GM12864 (cell line): ENCODE measurements around the gene ZIC2.

Experiments
- DNase-seq: peaks from one replicate; pipeline ENCODE4 v3.0.0-alpha.2; 2011; ENCODE audit warnings: low read depth
- H3K4me3 ChIP-seq: 2 replicates; pipeline ENCODE4 v1.5.1; 2011; ENCODE audit warnings: mild to moderate bottlenecking, low read depth, low read length, control low read depth
- CTCF ChIP-seq: IDR thresholded peaks from 2 replicates; pipeline ENCODE4 v1.5.1; 2011; ENCODE audit warnings: low read depth, mild to moderate bottlenecking, moderate library complexity, low read length, control low read depth, inconsistent platforms; ENCODE audit errors: missing control alignments

ZIC2 gene

GRCh38 chr13:99981735-99982035, at the start of gene ZIC2:
Gene ZIC2 (plus strand): TSS chr13:99981784. CDS start chr13:99982065, 281 bp downstream.
- no peak for TF ChIP-seq CTCF
- H3K4me3 ChIP-seq = peak within 1 kb of the TSS; percentile 36
- no peak for DNase-seq

DNA sequence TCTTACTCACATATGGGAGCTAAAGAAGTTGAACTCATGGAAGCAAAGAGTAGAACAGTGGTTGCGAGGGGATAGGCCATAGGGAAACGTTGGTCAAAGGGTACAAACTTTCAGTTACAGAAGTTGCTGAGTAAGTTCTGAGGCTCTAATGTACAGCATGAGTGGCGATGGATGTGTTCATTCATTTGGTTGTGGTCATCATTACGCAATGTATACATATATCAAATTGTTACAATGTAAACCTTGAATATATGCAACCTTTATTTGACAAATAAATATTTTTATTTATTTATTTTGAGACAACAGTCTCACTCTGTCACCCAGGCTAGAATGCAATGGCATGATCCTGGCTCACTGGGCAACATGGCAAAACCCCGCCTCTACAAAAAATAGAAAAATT, 48.7 kb upstream of the ZIC2 start:
- DNase-seq = no peak
- TF ChIP-seq CTCF = no peak
- H3K4me3 ChIP-seq = no peak overlapping the region

- peak; percentile 20 for TF ChIP-seq CTCF
- DNase-seq = no peak
- H3K4me3 ChIP-seq = no peak overlapping the region
Observed at GRCh38 chr13:99935772-99936171, 45.8 kb upstream of the ZIC2 start.

DNA sequence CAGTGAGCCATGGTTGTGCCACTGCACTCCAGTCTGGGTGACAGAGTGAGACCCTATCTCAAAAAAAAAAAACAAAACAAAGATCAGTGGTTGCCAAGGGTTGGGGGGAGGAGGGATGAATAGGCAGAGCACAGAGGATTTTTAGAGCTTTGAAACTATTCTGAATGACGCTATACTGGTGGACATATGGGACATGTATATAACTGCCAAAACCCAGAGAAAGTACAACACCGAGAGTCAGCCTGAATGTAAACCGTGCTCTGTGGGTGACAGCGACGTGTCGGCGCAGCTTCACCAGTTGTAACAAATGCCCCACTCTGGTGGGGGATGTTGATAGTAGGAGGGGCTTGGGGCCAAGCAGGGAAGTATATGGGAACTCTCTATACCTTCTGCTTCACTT, 42.9 kb upstream of the ZIC2 start:
- TF ChIP-seq CTCF = no peak
- H3K4me3 ChIP-seq = no peak overlapping the region

DNA sequence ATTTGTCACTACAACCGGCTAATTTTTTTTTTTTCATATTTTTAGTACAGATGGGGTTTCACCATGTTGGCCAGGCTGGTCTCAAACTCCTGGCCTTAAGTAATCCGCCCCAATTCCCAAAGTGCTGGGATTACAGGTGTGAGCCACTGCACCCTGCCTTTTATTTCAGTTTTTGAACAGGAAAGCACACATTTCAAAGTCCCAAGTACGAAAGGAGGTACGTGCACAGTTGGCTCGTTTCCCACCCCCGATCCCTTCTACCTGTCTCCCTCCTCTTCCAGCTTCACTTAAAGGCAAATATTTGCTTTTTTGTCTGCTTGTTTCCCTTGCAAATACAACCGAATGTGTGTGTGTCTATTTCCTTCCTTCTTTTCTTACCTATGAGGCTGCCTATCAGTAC, 40.5 kb upstream of the ZIC2 start:
- no peak overlapping the region for H3K4me3 ChIP-seq
- no peak for TF ChIP-seq CTCF
- no peak for DNase-seq

More for the DNA sequence above, 42.9 kb upstream of the ZIC2 start:
- no peak for DNase-seq

DNA sequence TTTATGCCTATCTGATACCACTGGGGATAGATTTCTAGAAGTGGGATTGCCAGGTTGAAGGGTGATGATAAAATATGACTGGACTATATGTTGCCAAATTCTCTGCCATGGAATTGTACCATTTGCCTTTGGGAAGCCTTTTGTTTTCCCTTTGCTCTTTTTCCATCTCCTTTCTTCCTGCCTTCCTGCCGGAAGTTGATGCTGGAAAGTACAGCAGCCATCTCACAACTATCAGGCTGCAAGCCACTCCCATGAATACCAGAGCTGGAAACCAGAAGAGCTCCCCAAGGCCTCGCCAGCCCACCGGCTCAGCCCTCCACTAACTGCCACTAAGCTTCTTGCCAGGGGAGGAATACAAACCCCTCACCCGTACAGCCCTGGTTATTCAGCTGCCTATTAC, 39.7 kb upstream of the ZIC2 start:
- no peak for TF ChIP-seq CTCF
- no peak for DNase-seq
- no peak overlapping the region for H3K4me3 ChIP-seq

DNA sequence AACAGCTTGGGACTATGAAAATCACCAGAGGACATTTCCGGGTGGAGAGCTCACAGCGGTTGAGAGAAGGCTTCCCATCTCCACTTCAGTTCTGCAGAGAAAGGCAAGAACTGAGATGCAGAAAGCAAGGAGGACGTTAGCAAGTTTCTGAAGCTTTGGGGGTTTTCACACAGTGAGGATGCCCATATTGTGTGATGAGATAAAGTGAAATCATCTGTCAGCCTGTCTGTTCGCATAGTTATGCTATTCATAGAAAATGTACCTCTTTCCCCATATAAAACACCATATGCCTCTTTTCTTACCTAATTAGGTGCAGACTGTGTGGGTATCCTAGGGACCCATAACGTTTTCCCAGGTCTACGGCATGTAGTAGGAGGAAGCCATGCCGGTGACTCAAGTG, 37.5 kb upstream of the ZIC2 start:
- DNase-seq = no peak
- no peak for TF ChIP-seq CTCF
- no peak overlapping the region for H3K4me3 ChIP-seq
